Fibroblast of upper back skin (primary cell): Measurements from ENCODE around the gene CSGALNACT2.

Experiments used
- DNase-seq: peaks from one replicate; pipeline ENCODE4 v3.0.0-alpha.2; 2013

Gene CSGALNACT2

DNA sequence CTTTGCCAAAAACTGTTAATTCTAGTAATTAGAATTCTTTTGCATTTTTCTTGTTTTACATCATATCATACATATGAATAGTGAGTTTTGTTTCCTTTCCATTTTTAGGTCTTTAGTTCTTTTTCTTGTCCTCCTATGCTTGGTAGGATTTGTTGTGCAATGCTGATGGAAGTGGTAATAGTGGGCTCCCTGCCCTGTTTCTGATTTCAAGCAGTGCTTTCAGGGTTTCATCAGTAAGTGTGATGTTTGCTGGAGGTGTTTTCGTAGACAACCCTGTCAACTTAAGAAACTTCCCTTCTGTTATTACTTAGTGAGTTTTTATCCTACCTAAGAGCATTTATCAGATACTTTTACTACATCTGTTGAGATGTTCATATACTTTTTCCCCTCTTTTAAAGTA lies 50.5 kb downstream of the CSGALNACT2 start:
- DNase-seq, result peak; percentile 63

DNA sequence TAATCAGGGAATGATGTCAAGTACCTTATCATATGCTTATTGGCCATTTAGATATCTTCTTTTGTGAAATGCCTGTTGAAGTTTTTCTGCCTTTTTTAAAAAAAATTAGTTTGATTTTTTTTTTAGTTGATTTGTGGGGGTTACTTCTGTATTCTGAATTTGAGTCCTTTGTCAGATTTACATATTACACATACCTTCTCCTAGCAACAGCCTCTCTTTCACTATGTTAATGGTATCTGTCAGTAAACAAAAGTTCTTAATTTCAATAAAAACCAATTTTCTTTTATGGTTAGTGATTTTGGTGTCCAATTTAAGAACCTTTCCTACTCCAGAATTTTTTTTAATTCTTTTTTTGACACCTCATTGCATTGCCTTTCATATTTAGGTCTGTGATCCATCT lies 52.0 kb downstream of the CSGALNACT2 start:
- DNase-seq, result no peak

DNA sequence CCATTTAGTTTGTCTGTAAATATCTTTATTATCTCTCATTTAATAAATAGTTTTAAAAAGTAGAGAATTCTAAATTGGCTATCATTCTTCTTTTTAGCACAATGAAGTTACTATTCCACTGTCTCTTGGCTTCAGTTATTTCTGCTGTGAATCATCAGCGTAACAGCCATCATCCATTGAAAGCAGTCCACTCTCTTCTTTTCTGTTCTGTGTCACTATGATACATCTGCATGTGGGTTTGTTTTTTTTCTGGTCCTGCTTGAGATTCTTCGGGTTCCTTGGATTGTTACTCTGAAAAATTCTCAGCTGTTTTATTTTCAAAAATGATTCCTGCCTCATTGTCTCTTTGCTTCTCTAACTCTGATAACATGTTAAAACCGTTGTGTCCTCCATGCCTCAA lies 52.5 kb downstream of the CSGALNACT2 start:
- DNase-seq, result peak; percentile 26

DNA sequence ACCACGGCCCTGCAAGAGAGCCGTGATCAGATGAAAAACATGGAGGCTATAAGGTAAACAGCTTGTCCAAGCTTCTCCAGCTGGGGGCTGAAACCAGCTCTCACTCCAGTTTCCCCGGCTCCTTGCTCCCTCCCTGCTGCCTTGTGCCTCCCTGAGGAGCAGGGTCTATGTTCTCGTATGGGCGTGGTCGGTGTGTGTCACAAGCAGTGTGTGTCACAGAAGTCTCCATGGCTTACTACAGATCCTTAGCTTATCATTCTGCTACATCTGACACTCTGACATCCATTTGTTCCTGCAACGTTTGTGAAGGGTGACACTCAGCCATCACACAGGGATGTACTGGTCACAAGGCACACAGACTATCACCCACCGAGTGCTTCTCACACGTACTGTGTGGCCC lies 54.6 kb downstream of the CSGALNACT2 start:
- no peak for DNase-seq

GRCh38 chr10:43193496-43194080 lies 55.3 kb downstream of the CSGALNACT2 start:
- DNase-seq, result no peak

- no peak for DNase-seq
Measured at GRCh38 chr10:43194266-43194665, 56.0 kb downstream of the CSGALNACT2 start.

DNA sequence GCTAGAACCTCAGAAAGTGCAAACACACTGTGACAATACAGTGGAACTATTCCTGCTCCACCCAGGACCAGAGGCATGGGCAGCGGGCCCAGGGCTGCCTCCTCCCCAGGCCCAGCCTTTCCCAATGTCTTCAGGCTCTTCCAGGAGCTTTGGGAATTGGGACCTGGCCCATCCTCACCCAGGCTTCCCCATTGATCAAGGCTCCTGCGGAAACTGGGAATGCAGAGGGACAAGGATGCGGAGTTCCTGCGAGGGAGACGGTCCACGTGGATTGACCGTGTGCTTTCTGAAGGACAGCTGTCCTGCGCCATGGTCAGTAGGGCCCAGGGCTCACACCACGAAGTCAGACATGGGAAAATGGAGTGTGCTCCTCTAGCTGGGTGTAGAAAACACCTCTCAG lies 56.6 kb downstream of the CSGALNACT2 start:
- no peak for DNase-seq

DNA sequence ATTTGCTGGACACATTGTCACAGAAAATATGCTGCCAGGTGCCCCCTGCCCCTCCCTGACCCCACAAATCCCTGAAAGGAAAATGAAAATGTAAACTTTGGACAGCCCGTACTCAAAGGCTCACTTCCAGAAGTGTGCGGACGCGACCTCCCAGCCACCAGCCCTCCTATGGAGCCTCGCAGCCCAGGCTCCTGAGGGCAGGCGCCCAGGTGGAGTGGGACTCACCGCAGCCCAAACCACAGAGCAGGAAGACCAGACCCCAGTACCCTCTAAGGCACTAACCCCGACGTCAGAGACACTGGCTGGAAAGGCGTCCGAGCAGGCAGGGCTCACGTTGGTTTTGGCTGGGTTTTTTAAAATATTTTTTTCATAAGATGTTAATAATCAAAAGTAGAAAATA lies 57.3 kb downstream of the CSGALNACT2 start:
- no peak for DNase-seq

- DNase-seq, result no peak
Measured at GRCh38 chr10:43196131-43196980, 58.1 kb downstream of the CSGALNACT2 start.

DNA sequence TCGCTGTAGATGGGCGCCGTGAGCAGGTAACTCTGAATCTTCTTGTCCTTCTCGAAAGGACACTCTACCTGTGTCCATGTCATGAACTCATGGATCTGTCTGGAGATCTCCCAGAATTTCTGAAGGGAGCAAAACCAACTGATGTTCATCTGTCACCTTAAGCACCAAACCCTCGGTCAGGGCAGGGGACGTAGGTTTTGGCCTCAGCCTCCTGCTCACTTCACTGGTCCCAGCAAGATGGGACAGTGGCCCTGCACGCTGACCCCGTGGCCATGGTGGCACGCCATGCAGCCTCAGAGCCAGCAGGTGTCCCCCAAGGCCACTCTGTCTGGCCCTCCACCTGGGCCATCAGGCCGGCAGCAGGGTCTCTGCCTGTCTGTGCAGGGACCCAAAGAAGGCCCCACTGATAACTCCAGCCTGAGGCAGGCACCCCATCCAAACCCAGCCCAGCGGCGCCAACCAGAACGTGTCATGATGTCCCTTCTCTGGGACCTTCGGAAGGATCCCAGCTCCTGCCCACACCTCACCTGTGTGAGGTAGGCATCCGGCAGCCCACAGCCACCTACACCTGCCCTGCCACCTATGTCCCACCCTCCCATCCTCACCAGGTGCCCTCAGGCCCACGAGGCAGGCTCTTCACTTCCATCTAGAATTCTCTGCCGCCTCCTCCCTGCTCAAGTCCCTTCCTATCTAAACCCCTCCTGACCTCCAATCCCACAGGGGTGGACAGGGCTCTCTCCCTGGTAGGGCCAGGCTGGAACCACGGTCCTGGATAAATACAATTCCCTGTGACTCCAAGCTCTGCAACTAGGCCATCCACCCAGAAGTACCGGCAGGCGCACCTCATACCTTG lies 59.0 kb downstream of the CSGALNACT2 start:
- DNase-seq, result no peak

GRCh38 chr10:43197834-43198681 lies 59.8 kb downstream of the CSGALNACT2 start:
- no peak for DNase-seq

- no peak for DNase-seq
Measured at GRCh38 chr10:43198682-43199005, 60.4 kb downstream of the CSGALNACT2 start.

DNA sequence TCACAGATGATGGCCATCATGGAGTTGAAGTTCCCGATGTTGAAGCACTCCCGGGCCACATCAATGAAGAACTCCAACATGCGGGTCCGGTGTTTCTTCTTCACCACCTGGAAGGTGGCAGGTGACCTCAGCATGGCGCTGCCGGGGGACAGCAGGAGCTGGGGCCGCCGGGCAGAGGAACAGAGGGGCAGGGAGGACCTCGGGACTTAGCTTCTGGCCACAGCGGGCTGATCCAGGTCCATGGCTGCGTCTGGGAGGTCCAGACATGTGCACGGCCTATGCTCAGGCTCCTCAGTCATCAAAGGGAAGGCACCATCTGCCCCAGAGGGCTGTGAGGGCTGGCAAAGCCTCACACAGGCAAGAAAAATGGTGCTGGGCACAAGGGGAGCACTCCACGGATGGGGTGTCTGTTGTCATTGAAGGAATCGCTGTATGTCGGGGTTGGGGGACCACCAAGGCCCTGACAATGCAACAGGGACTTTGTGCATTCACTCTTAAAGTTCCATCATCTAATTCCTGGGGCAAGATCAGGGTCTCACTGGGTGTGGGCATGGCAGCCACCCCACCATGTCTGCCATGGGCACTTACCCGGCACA lies 60.9 kb downstream of the CSGALNACT2 start:
- DNase-seq, result no peak

DNA sequence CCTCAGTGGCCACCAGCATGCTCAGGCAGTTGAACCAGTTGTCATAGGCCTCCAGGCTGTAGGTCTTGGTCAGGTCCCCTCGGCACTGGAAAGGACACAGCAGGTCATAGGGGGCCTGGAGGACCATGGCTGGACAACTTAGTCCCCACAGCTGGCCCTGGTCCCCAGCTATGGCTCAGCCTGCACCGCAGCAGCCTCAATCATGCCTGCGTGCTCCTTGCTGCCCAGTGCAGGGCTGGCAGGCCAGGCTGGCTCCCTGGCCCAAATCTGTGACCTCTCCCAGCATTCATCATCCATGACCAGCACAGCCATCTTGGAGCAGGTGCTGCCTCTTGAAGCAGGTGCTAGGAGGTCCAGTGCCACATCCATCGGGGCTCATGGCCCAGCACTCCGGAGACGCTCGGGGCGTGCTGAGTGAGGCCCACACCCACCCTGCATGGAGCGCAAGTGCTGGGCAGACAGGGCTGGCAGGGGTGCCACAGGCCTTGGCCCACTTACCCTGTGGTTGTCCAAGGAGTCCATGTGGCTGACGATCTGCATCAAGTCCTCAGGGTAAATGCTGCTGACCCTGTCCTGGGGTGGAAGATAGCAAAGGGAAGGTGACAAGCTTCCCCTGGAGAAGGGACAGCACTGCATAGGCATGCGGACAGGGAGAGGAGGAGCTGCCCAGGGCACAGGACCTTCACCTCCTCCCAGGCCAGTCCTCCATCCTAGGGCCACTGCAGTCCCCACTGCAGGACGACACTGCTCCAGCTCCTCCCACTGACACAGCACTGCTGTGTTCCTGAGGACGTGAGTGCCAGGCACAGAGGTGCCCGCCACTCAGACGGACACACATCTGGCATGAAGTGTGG lies 61.7 kb downstream of the CSGALNACT2 start:
- DNase-seq, result no peak

DNA sequence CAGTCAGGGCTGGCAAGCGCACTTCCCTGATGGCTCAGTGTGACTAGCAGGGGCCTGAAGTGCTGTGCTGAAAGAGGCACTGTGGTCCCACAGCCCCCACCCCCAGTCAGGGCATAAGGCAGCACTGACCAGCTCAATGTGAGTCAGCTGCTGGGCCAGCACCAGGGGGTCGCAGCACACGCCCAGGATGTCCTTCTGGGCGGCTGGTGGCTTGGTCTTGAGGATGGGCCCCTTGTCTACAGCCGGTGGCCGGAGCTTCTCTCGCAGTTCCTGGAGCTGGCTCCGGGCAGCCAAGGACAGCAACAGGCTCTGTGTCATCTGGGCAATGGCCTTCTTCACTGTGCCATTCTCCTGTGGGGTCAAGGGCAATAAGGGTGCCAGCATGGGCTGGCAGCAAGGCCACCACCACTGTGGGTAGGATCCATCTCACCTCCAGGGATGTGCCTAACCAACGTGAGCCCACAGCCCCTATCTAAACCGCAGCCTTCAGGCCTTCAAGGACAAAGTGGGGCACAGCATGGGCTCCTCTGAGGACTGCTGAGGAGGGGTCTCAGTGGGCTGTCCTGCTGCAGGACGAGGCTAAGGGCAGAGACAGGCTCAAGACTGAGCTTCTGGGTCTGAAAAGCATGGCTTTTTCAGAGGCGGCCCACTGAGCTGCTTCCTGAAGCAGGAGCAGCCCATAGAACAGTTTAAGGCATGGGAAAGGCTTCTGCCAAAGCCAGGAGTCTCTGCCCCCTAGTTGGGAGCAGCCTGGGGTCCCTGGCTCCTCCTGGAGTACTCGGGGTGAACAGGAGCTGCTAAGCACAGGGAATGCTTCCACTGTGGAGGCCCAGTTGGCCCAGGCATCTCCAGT lies 62.5 kb downstream of the CSGALNACT2 start:
- DNase-seq, result no peak

GRCh38 chr10:43201545-43202131 lies 63.4 kb downstream of the CSGALNACT2 start:
- no peak for DNase-seq

GRCh38 chr10:43202224-43202656 lies 64.0 kb downstream of the CSGALNACT2 start:
- DNase-seq, result no peak

- no peak for DNase-seq
Measured at GRCh38 chr10:43202657-43203447, 64.6 kb downstream of the CSGALNACT2 start.

- DNase-seq, result no peak
Measured at GRCh38 chr10:43203448-43204041, 65.3 kb downstream of the CSGALNACT2 start.
